Midbrain (tissue), 1 donor: ENCODE data around the gene COL4A2.
"Not testable (repeated sequence)": the region's sequence is repeated elsewhere in the genome, so short reads cannot be mapped to it uniquely, and the experiment has no call there.

ENCODE experiments used
- DNase-seq: peaks from one replicate; lab custom pipeline; 2025; lab: John Stamatoyannopoulos, UW

COL4A2 gene

GRCh38 chr13:110307767-110308655, 927 bp downstream of the COL4A2 start:
- DNase-seq: no peak

DNA sequence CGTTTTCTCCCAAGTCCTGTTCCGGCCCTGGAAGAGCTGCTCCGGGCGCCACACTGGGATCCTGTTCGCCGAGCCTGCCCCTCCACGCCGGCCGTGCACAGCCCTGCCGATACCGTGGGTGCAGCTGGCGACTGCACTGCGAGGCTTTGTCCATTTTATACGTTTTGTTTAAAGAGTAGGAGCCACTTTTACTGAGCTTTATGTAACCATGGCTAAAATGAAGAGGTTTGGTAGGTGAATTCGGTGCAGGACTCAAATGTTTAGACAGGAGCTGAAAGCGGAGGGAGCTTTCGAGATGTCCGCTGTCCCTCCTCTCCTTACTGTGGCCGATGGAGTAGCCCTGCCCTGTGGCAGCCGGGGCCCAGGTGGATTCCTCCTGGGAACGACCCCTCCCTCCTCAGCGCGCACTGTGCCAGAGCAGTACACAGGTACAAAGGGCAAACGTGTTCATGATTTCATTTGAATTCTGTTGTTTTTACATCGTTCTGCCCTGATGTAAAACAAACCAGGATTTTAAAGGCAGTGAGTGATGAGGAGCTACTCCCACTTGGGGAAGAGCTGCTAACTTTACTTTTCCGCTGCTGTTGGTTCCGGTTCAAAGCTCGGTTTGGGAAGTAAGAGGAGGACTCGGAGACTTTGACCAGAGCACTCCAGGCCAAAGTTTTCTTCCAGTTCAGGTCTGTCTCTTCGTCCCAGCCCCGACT, 1.7 kb downstream of the COL4A2 start:
- no peak for DNase-seq

DNA sequence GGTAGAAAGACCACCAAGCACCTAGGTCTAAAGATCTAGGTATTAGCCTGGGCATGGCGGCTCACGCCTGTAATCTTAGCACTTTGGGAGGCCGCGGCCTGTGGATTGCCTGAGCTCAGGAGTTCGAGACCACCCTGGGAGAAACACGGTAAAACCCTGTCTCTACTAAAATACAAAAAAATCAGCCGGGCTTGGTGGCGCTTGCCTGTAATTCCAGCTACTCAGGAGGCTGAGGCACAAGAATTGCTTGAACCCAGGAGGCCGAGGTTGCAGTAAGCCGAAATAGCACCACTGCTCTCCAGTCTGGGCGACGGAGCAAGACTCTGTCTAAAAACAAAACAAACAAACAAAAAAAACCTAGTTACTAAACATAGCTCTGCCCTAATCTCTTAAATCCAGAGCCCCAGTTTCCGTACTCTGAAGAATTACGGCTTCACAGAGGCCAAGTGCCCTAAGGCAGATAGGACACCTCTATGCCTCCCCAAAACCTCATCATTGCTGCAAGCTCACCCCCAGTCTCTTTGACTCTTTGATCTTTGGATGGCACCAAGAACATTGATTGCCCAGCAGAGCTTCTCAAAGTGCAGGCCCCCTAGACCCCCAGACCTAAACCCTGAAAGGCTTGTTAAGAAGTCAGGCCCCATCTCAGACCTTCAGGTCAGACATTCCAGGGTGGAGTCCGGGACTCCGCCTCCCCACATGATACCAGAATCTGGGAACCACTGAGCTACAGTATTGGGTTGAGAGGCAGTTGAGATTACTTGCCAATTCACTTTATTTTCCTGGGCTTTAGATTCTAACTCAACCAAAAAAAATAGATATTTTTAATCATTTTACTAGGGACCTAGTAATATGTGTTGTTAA, 2.8 kb downstream of the COL4A2 start:
- no peak for DNase-seq

- no peak for DNase-seq
These were observed 3.7 kb downstream of the COL4A2 start for GRCh38 chr13:110310541-110311442.

DNA sequence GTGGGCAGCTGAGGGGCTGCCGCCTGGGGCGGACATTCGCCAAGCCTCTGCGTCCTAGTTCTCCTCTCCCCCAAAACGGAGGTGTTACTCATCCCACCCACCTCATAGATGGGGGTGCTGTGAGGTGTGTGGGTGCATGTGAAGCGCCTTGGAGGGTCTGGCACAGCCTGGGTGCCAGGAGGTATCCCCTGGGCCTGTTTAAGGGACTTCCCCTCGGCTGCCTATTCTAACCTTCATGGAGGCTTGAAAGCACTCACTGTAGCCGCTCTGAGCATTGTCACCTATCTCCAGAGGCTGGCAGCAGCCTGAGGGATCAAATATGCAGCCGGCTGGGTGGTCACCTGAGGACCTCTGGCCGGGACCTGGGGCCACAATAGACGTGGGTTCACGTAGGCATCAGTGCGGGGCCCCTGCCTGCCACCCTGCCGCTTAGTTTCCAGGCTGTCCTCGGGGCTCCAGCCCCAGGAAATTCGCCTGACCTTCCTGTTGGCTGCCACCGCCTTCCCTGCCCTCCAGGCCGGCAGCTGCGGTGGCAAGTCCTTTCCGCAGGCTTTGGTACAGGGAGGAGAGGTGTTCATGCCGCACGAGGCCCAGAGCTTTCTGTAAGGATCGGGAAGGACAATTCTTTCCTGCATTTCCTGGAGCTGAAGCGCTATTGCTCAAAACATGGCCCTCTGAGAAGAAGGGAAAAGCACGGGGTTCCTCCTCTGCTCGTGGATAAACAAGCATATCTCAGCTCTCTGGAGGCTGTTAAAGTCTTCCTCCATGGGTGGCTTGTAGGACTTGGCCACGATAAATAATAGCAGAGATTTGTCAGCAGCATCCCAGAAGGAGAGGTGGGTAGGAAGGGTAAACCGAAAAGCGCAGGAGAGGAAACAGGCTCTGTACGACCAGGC, 4.6 kb downstream of the COL4A2 start:
- no peak for DNase-seq

GRCh38 chr13:110312339-110313031, 5.4 kb downstream of the COL4A2 start:
- no peak for DNase-seq

DNA sequence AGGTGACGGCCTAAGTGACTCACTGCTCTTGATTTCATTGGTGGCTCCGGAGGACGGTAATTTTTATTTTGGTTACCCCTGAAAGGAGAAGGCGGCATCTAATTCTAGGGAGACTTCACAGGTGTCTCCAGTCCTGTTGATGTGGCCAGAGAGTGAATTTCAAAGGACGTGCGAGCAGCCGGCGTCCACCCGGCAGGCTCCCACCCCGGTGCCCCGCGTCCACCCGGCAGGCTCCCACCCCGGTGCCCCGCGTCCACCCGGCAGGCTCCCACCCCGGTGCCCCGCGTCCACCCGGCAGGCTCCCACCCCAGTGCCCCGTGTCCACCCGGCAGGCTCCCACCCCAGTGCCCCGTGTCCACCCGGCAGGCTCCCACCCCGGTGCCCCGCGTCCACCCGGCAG, 6.2 kb downstream of the COL4A2 start:
- not testable (repeated sequence) for DNase-seq

- DNase-seq: not testable (repeated sequence)
These were observed 6.6 kb downstream of the COL4A2 start for GRCh38 chr13:110313733-110314132.

GRCh38 chr13:110314516-110315245, 7.6 kb downstream of the COL4A2 start:
- DNase-seq: no peak

- DNase-seq: no peak
These were observed 9.1 kb downstream of the COL4A2 start for GRCh38 chr13:110316196-110316595.

- DNase-seq: no peak
These were observed 10.0 kb downstream of the COL4A2 start for GRCh38 chr13:110317093-110317492.

GRCh38 chr13:110317496-110318195, 10.6 kb downstream of the COL4A2 start:
- no peak for DNase-seq

DNA sequence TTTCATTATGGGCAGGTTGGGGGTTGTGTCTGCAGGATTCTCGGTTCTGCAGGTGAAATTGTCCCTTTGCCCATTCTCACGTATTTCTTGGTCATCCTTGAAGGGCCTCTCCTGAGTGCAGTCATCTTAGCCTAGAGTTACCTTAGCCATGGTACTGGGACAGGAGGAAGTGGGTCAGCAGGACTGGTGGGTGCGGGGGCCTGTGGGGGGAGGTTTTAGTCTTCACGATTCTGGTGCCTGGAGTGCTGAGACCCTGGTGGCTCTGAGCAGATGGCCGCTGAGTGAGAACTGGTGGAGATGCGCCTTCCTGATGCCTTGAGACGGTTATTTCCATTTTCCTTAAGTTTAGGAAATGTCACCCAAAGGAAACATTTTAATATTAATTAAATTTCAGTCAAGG, 11.8 kb downstream of the COL4A2 start:
- no peak for DNase-seq

- no peak for DNase-seq
These were observed 12.3 kb downstream of the COL4A2 start for GRCh38 chr13:110319397-110319773.

DNA sequence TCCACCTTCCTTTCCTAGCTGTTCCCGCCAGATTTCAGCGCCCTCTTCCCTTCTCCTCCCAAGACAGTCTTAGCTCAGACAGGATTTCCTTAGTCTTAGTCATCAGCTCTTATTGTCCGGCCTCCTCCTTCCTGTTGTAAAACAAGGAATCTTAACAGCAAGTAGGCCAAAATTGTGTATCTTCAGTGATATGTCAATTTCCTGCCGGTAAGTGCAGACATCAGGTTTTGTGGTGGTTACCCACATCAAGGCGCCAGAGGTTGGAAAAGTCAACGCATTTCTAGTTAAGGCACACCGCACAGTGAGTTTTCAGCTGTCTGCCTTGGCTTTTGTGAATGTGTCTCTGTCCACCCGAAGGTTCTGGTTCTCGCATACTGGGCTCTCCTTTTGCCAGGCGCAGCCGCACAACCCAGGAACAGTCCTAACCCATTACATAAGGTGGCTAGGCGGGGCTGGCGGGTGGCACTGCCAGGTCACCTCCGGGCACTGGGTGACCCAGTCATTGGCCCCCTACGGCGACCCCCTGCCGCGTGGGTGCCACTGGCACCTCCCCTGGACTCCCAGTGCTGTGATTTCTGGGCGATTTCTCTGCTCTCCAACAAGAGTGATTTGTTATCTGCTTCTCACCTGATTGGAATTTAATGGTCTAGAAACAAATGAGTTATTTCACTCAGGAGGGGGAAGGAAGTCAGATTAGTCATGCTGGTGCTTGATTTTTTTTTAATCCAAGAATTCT, 12.9 kb downstream of the COL4A2 start:
- no peak for DNase-seq

DNA sequence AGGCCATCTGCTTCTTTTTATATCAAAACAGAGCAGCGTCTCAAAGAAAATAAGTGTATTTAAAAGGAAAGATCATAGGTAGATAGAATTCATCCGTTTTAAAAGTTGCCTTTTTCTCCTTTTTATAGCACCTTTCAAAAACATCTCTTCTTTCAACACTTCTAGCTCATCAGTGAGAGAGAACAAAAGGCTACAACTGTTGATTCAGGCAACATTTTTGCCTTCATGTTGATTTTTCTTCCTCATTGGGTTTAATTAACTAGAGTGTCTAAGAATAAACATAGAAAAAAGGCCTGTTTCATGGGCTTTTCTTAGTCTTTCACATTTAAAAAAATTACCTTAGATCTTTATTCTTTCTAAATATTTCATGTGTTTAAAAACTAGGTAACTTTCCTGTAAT, 13.6 kb downstream of the COL4A2 start:
- no peak for DNase-seq

DNA sequence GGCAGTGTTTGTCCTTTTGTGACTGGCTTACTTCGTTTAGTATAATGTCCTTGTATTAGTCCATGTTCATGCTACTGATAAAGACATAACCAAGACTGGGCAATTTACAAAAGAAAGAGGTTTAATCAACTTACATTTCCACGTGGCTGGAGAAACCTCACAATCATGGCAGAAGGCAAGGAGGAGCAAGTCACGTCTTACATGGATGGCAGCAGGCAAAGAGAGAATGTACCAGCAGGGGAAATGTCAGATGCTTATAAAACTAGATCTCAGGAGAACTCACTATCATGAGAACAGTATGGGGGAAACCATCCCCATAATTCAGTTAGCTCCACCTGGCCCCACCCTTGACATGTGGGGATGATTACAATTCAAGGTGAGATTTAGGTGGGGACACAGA, 14.5 kb downstream of the COL4A2 start:
- DNase-seq: not testable (repeated sequence)
